ENCODE data around the gene ASCL1. TPM values are rescaled to one million over a fixed set of nuclear protein-coding genes. Genes with fewer than 3 reads are reported as not detected.
A peak's percentile ranks its signal among the peaks of the same experiment; 100 is the strongest.

ASCL1 gene
- total RNA-seq, 4 donors from 2014 or later: not detected

DNA sequence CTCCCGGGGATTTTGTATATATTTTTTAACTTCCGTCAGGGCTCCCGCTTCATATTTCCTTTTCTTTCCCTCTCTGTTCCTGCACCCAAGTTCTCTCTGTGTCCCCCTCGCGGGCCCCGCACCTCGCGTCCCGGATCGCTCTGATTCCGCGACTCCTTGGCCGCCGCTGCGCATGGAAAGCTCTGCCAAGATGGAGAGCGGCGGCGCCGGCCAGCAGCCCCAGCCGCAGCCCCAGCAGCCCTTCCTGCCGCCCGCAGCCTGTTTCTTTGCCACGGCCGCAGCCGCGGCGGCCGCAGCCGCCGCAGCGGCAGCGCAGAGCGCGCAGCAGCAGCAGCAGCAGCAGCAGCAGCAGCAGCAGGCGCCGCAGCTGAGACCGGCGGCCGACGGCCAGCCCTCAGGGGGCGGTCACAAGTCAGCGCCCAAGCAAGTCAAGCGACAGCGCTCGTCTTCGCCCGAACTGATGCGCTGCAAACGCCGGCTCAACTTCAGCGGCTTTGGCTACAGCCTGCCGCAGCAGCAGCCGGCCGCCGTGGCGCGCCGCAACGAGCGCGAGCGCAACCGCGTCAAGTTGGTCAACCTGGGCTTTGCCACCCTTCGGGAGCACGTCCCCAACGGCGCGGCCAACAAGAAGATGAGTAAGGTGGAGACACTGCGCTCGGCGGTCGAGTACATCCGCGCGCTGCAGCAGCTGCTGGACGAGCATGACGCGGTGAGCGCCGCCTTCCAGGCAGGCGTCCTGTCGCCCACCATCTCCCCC, 777 bp downstream of the ASCL1 start:
- Histone ChIP-seq H3K27ac (no peak overlapping the region), H3K36me3 (no peaks in the 10 kb centered on the region), H3K4me1 (peaks cover 0 to 27% (median 4%) of the 10 kb centered on the region in 4 donors), H3K9me3 (no peaks in the 10 kb centered on the region), H3K4me3 (peak overlapping the region; percentile 12 to 42 (median 38)), H3K27me3 (peaks cover 0 to 51% of the 10 kb centered on the region in 2 donors)
- no peak for TF ChIP-seq POLR2A (IDR thresholded peaks at IDR 0.05)
- TF ChIP-seq, protein P1, sequence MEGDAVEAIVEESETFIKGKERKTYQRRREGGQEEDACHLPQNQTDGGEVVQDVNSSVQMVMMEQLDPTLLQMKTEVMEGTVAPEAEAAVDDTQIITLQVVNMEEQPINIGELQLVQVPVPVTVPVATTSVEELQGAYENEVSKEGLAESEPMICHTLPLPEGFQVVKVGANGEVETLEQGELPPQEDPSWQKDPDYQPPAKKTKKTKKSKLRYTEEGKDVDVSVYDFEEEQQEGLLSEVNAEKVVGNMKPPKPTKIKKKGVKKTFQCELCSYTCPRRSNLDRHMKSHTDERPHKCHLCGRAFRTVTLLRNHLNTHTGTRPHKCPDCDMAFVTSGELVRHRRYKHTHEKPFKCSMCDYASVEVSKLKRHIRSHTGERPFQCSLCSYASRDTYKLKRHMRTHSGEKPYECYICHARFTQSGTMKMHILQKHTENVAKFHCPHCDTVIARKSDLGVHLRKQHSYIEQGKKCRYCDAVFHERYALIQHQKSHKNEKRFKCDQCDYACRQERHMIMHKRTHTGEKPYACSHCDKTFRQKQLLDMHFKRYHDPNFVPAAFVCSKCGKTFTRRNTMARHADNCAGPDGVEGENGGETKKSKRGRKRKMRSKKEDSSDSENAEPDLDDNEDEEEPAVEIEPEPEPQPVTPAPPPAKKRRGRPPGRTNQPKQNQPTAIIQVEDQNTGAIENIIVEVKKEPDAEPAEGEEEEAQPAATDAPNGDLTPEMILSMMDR (IDR thresholded peaks at IDR 0.05): no peak
- DNase-seq: no peak

DNA sequence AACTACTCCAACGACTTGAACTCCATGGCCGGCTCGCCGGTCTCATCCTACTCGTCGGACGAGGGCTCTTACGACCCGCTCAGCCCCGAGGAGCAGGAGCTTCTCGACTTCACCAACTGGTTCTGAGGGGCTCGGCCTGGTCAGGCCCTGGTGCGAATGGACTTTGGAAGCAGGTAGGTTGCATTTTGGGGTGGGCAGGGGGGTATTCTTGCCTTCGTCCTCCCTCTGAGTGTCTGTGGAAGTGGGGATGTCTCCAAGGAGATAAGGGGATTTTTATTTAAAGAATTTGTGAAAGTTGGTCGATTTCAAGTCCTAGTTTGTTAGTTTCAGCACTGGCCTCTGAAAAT, 1.3 kb downstream of the ASCL1 start:
- TF ChIP-seq, protein P1 (IDR thresholded peaks at IDR 0.05): no peak
- no peak for TF ChIP-seq POLR2A (IDR thresholded peaks at IDR 0.05)
- H3K4me1 ChIP-seq: peaks cover 0 to 27% (median 4%) of the 10 kb centered on the region in 4 donors
- H3K9me3 ChIP-seq: peaks cover 0 to 5% (median 0%) of the 10 kb centered on the region in 4 donors
- no peak overlapping the region for H3K27ac ChIP-seq
- peaks cover 0 to 53% of the 10 kb centered on the region in 2 donors for H3K27me3 ChIP-seq
- peak overlapping the region in 2 of 4 donors; percentile 38 to 42 for H3K4me3 ChIP-seq
- DNase-seq: no peak
- no peaks in the 10 kb centered on the region for H3K36me3 ChIP-seq

DNA sequence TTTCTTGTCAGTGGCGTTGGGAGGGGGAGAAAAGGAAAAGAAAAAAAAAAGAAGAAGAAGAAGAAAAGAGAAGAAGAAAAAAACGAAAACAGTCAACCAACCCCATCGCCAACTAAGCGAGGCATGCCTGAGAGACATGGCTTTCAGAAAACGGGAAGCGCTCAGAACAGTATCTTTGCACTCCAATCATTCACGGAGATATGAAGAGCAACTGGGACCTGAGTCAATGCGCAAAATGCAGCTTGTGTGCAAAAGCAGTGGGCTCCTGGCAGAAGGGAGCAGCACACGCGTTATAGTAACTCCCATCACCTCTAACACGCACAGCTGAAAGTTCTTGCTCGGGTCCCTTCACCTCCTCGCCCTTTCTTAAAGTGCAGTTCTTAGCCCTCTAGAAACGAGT, 1.9 kb downstream of the ASCL1 start:
- H3K27me3 ChIP-seq: peaks cover 0 to 59% of the 10 kb centered on the region in 2 donors
- no peak for DNase-seq
- no peaks in the 10 kb centered on the region for H3K36me3 ChIP-seq
- H3K4me1 ChIP-seq: peaks cover 0 to 27% (median 4%) of the 10 kb centered on the region in 4 donors
- H3K27ac ChIP-seq: no peak overlapping the region
- no peak overlapping the region for H3K4me3 ChIP-seq
- H3K9me3 ChIP-seq: peaks cover 0 to 8% (median 0%) of the 10 kb centered on the region in 4 donors
- TF ChIP-seq, protein P1 (IDR thresholded peaks at IDR 0.05): no peak
- TF ChIP-seq POLR2A (IDR thresholded peaks at IDR 0.05): no peak

DNA sequence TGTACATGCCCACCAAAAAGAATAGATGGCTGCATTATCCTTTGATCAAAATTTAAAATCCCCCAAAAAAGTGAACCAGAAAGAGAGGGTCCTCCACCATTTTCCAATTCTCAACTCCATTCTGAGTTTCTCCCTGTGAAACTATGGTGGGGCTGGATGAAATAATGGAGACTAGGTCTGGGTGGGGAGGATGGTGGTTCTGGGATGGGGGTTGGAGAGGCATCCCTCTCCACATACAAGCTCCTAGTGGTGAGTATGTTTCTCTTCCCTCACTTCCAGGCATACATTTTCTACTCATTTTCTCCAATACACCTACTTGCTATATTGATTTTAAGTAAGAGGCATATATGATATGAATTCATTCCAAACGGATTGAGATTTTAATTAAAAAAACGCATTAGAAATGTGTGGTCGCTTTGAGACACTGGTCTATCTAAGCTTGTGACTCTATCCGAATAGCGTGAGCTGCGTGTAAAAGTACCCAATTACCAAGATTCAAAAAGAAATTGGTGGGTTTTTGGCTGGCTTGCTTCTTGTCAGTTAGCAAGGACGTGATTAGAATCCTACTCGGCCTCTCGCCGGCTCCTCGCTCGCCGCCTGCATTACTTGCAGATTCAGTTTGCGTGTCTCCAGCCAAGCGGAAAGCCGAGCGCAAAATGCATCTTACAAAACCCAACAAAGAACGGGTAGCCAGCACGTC, 3.4 kb downstream of the ASCL1 start:
- Histone ChIP-seq H3K4me3 (no peak overlapping the region), H3K36me3 (no peaks in the 10 kb centered on the region), H3K27ac (no peak overlapping the region), H3K27me3 (peaks cover 0 to 58% of the 10 kb centered on the region in 2 donors), H3K4me1 (peaks cover 0 to 27% (median 4%) of the 10 kb centered on the region in 4 donors), H3K9me3 (peaks cover 0 to 8% (median 0%) of the 10 kb centered on the region in 4 donors)
- DNase-seq: no peak
- TF ChIP-seq POLR2A (IDR thresholded peaks at IDR 0.05): no peak
- TF ChIP-seq, protein P1 (IDR thresholded peaks at IDR 0.05): no peak

DNA sequence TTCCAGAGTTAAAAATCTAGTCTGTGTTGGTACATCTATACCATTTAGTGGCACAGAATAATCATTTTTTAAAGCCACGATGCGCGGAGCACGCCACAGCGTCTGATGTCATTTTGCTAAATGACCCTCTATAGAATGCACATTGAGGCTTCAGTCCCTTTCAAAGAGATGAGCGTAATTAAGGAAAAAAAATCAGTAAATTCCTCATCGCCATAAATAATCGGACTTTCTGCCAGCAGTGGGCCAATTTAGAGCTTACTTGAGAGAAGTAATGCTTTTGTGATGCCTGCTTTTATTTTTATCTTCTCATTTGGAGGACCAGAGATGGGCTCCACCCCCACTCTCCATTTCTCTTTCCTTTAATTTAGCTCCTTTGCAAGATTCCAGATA, 4.0 kb downstream of the ASCL1 start:
- H3K4me3 ChIP-seq: no peak overlapping the region
- H3K4me1 ChIP-seq: peaks cover 0 to 25% (median 4%) of the 10 kb centered on the region in 4 donors
- no peak overlapping the region for H3K27ac ChIP-seq
- H3K27me3 ChIP-seq: peaks cover 0 to 52% of the 10 kb centered on the region in 2 donors
- DNase-seq: no peak
- TF ChIP-seq, protein P1 (IDR thresholded peaks at IDR 0.05): no peak
- no peak for TF ChIP-seq POLR2A (IDR thresholded peaks at IDR 0.05)
- H3K36me3 ChIP-seq: no peaks in the 10 kb centered on the region
- H3K9me3 ChIP-seq: peaks cover 0 to 8% (median 0%) of the 10 kb centered on the region in 4 donors

Measured in Peyer's patch (tissue), 4 donors.